ENCODE results near the gene ETNPPL. TPM values are rescaled to one million over a fixed set of nuclear protein-coding genes. Genes with fewer than 3 reads are reported as not detected.

ETNPPL gene
- total and polyA plus RNA-seq, 9 of the 15 experiments (the other 6 are each of a cell fraction or from before 2014, with no cell fraction given): 0.06 to 0.14 TPM; not detected in 7

- Histone ChIP-seq H3K79me2 (ENCODE audit: control insufficient read depth, insufficient read depth, low read length) (no peaks in the 10 kb centered on the region), H3K36me3 (ENCODE audit: control insufficient read depth, insufficient read depth, low read length) (no peaks in the 10 kb centered on the region), H3K4me1 (replicated peaks in 1 of 2; ENCODE audit: control insufficient read depth in 2 of 2, insufficient read depth in 2 of 2, low read length in 2 of 2) (peaks cover 0 to 11% of the 10 kb centered on the region in 2 experiments; a peak in 3 of 5 replicates), H3K9me1 (ENCODE audit: control insufficient read depth, insufficient read depth, low read length) (no peaks in the 10 kb centered on the region), H3K27me3 (ENCODE audit: control insufficient read depth in 2 of 2, insufficient read depth in 2 of 2, low read length in 2 of 2) (peaks cover 17 to 27% of the 10 kb centered on the region in 2 experiments; a peak in 4 of 5 replicates), H3K9ac (ENCODE audit: insufficient read depth in 1 of 2, low read depth in 2 of 2, low read length in 2 of 2) (no peak overlapping the region), H3K27ac (ENCODE audit: extremely low read depth, low read depth, low read length) (no peak overlapping the region), H4K20me1 (replicated peaks; ENCODE audit: control insufficient read depth, insufficient read depth, low read length) (no peaks in the 10 kb centered on the region), H3K9me3 (replicated peaks; ENCODE audit: control insufficient read depth, insufficient read depth, low read depth, low read length) (no peaks in the 10 kb centered on the region), H2AFZ (ENCODE audit: low read depth, low read length) (no peak overlapping the region), H3K4me2 (ENCODE audit: insufficient read depth, low read length) (no peak overlapping the region), H3K4me3 (no peak overlapping the region)
- ATAC-seq (no peak), FAIRE-seq (no peak), DNase-seq (ENCODE audit: extremely low read depth in 1 of 4, low spot score in 3 of 4) (no peak)
- whole genome bisulfite sequencing (ENCODE audit: insufficient coverage, low coverage, missing lambda C conversion rate): 11% methylated on average over 3 of the region's 3 CpGs
- intact Hi-C loops (cut with micrococcal nuclease) (no loop called here), in situ Hi-C loops (cut with MboI) (no loop called here)
- POLR2A ChIA-PET: no interaction called here
- CTCF ChIA-PET (ENCODE audit: low intra/inter-chr PET ratio): interaction anchor here (0.6 kb wide), 1 partner anchor 902 kb away, joined by 3 read pairs; no protein-coding TSS in a partner anchor
- BruUV-seq (replicated peaks): no TSS peak
- no peak for TF ChIP-seq ZBTB5 (IDR thresholded peaks at IDR 0.05)
- TF ChIP-seq ATF7 (IDR thresholded peaks at IDR 0.05): no peak
Observed at GRCh38 chr4:108766058-108766457, 3.2 kb upstream of the ETNPPL start.

- ATAC-seq (no peak), FAIRE-seq (no peak), DNase-seq (ENCODE audit: extremely low read depth in 1 of 4, low spot score in 3 of 4) (no peak)
- intact Hi-C loops (cut with micrococcal nuclease): no loop called here
- ChIA-PET POLR2A (no interaction called here), CTCF (ENCODE audit: low intra/inter-chr PET ratio) (no interaction called here)
- Histone ChIP-seq H3K9me1 (ENCODE audit: control insufficient read depth, insufficient read depth, low read length) (no peaks in the 10 kb centered on the region), H3K36me3 (ENCODE audit: control insufficient read depth, insufficient read depth, low read length) (no peaks in the 10 kb centered on the region), H2AFZ (ENCODE audit: low read depth, low read length) (no peak overlapping the region), H3K9ac (ENCODE audit: insufficient read depth in 1 of 2, low read depth in 2 of 2, low read length in 2 of 2) (no peak overlapping the region), H3K27ac (ENCODE audit: extremely low read depth, low read depth, low read length) (no peak overlapping the region), H3K4me2 (ENCODE audit: insufficient read depth, low read length) (no peak overlapping the region), H3K27me3 (ENCODE audit: control insufficient read depth in 2 of 2, insufficient read depth in 2 of 2, low read length in 2 of 2) (peaks cover 17 to 25% of the 10 kb centered on the region in 2 experiments; a peak in 4 of 5 replicates), H3K79me2 (ENCODE audit: control insufficient read depth, insufficient read depth, low read length) (no peaks in the 10 kb centered on the region), H4K20me1 (replicated peaks; ENCODE audit: control insufficient read depth, insufficient read depth, low read length) (no peaks in the 10 kb centered on the region), H3K9me3 (replicated peaks; ENCODE audit: control insufficient read depth, insufficient read depth, low read depth, low read length) (no peaks in the 10 kb centered on the region), H3K4me3 (no peak overlapping the region), H3K4me1 (replicated peaks in 1 of 2; ENCODE audit: control insufficient read depth in 2 of 2, insufficient read depth in 2 of 2, low read length in 2 of 2) (peaks cover 0 to 11% of the 10 kb centered on the region in 2 experiments; a peak in 3 of 5 replicates)
- WGBS (ENCODE audit: insufficient coverage, low coverage, missing lambda C conversion rate): 15% methylated on average over 4 of the region's 4 CpGs
- BruUV-seq (replicated peaks): no TSS peak
- in situ Hi-C loops (cut with MboI): no loop called here
- TF ChIP-seq SMAD4 (CRISPR knock-in tag; conservative IDR thresholded peaks at IDR 0.05): no peak
- TF ChIP-seq CHD4 (IDR thresholded peaks at IDR 0.05; ENCODE audit: insufficient read depth, insufficient replicate concordance, low read depth, low read length, poor library complexity, severe bottlenecking): no peak
- no peak for TF ChIP-seq KAT8 (IDR thresholded peaks at IDR 0.05; ENCODE audit: low read depth)
- TF ChIP-seq ETV5 (CRISPR knock-in tag; IDR thresholded peaks at IDR 0.05; ENCODE audit: low read depth): no peak
- no peak for TF ChIP-seq GABPB2 (CRISPR knock-in tag; conservative IDR thresholded peaks at IDR 0.05)
- no peak for TF ChIP-seq PATZ1 (CRISPR knock-in tag; IDR thresholded peaks at IDR 0.05; ENCODE audit: borderline replicate concordance)
Observed at GRCh38 chr4:108763986-108764385, 1.1 kb upstream of the ETNPPL start.
